Measurements from ENCODE around the gene TMCO4. TPM values are rescaled to one million over a fixed set of nuclear protein-coding genes. Genes with fewer than 3 reads are reported as not detected.

TMCO4 gene
- total and polyA plus RNA-seq, 2 of the 4 experiments (the other 2 are of a cell fraction) = 7.3 to 8.6 TPM

DNA sequence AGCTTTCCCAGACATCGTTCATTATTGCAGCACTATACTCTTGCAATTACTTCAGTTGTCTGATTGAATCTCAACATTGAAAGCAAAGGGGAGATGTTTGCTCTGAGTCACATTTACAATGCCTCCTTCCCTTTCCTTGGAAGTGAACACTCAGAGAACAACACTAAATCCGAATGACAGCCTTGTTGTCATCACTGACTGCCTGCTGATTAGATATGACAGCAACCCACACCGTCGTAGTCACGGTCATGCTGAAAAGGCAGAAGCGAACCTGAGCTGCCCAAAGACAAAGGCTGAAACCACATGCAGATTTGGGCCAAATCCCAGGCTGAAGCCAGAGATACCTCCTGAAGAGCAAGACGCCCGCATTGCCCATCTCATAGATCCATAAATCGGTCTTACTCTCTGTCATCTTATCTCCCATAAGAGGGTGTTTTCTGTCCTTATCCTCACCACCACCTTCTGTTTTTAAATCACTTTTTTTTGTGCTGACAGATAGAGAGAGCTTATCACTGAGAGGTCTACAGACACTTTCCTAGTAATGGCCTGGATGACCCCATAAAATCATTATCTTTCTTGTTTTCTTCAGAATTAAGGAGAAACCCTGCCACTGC is 47.5 kb downstream of the TMCO4 start:
- Histone ChIP-seq H4K91ac (ENCODE audit: insufficient read depth, low read depth, low read length) (no peak overlapping the region), H3K27me3 (ENCODE audit: control insufficient read depth, insufficient read depth, low read length) (no peaks in the 10 kb centered on the region), H2BK5ac (ENCODE audit: low read depth, low read length, poor library complexity, severe bottlenecking) (no peak overlapping the region), H3K56ac (ENCODE audit: extremely low read depth, insufficient read depth, low read length) (no peak overlapping the region), H3K9me1 (ENCODE audit: insufficient read depth, low read length) (peaks cover 1% of the 10 kb centered on the region; the same call in 1 of the 2 replicates), H2BK20ac (ENCODE audit: low read depth, low read length) (no peak overlapping the region), H3K4me2 (ENCODE audit: low read depth, low read length) (no peak overlapping the region), H3K4me3 (ENCODE audit: insufficient read depth, low read depth, low read length) (no peak overlapping the region), H3K9ac (ENCODE audit: low read depth, low read length) (no peak overlapping the region), H2AFZ (replicated peaks; ENCODE audit: low read length, poor library complexity) (no peak overlapping the region), H3K23ac (ENCODE audit: low read depth, low read length) (no peak overlapping the region), H2BK120ac (ENCODE audit: low read depth, low read length) (no peak overlapping the region), H3K4me1 (ENCODE audit: control insufficient read depth, insufficient read depth, low read length) (no peaks in the 10 kb centered on the region), H3K14ac (replicated peaks; ENCODE audit: low read depth, low read length) (no peak overlapping the region), H3K9me3 (ENCODE audit: control insufficient read depth, insufficient read depth, low read length) (no peaks in the 10 kb centered on the region), H4K8ac (ENCODE audit: low read depth in 2 of 2, low read length in 2 of 2) (no peak overlapping the region; a peak in 1 of 4 replicates), H2AK5ac (ENCODE audit: low read depth, low read length) (peak overlapping the region; percentile 64; the same call in 1 of the 2 replicates), H2AK9ac (replicated peaks; ENCODE audit: low read depth, low read length, poor library complexity) (no peak overlapping the region), H3K36me3 (ENCODE audit: control insufficient read depth, insufficient read depth, low read length) (peaks cover 10% of the 10 kb centered on the region), H3K27ac (ENCODE audit: insufficient read depth, low read length) (no peak overlapping the region), H3K18ac (ENCODE audit: low read depth, low read length) (no peak overlapping the region), H3K4ac (ENCODE audit: low read depth, low read length) (no peak overlapping the region), H4K20me1 (ENCODE audit: insufficient read depth, low read length) (no peaks in the 10 kb centered on the region), H3K79me1 (ENCODE audit: low read depth in 1 of 2, low read length in 2 of 2) (0 out of 4 replicates have a peak, but pooled peaks cover 0 to 3% of the 10 kb centered on the region in 2 experiments), H4K5ac (ENCODE audit: low read depth, low read length) (no peak overlapping the region), H2BK15ac (ENCODE audit: low read depth, low read length) (no peak overlapping the region)
- in situ Hi-C loops (cut with MboI; ENCODE audit: low sequenced_read_pairs) = no loop called here
- TF ChIP-seq CEBPB (IDR thresholded peaks at IDR 0.05; ENCODE audit: low read depth, low read length) (no peak), MAFK (IDR thresholded peaks at IDR 0.05; ENCODE audit: low read depth, low read length) (no peak), NFE2L2 (IDR thresholded peaks at IDR 0.05; ENCODE audit: low read depth, low read length) (no peak), RCOR1 (IDR thresholded peaks at IDR 0.05; ENCODE audit: insufficient replicate concordance, low read length) (no peak), RFX5 (IDR thresholded peaks at IDR 0.05; ENCODE audit: low read depth, low read length) (no peak), CHD1 (IDR thresholded peaks at IDR 0.05; ENCODE audit: low read depth, low read length) (no peak), MAZ (IDR thresholded peaks at IDR 0.05; ENCODE audit: borderline replicate concordance, low read depth, low read length) (no peak)
- TF ChIP-seq, protein P1, sequence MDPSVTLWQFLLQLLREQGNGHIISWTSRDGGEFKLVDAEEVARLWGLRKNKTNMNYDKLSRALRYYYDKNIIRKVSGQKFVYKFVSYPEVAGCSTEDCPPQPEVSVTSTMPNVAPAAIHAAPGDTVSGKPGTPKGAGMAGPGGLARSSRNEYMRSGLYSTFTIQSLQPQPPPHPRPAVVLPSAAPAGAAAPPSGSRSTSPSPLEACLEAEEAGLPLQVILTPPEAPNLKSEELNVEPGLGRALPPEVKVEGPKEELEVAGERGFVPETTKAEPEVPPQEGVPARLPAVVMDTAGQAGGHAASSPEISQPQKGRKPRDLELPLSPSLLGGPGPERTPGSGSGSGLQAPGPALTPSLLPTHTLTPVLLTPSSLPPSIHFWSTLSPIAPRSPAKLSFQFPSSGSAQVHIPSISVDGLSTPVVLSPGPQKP (IDR thresholded peaks at IDR 0.05; ENCODE audit: borderline replicate concordance, low read depth, low read length) = no peak
- TF ChIP-seq, protein P2, sequence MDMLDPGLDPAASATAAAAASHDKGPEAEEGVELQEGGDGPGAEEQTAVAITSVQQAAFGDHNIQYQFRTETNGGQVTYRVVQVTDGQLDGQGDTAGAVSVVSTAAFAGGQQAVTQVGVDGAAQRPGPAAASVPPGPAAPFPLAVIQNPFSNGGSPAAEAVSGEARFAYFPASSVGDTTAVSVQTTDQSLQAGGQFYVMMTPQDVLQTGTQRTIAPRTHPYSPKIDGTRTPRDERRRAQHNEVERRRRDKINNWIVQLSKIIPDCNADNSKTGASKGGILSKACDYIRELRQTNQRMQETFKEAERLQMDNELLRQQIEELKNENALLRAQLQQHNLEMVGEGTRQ (IDR thresholded peaks at IDR 0.05; ENCODE audit: low read depth, low read length) = no peak
- TF ChIP-seq, protein P3, sequence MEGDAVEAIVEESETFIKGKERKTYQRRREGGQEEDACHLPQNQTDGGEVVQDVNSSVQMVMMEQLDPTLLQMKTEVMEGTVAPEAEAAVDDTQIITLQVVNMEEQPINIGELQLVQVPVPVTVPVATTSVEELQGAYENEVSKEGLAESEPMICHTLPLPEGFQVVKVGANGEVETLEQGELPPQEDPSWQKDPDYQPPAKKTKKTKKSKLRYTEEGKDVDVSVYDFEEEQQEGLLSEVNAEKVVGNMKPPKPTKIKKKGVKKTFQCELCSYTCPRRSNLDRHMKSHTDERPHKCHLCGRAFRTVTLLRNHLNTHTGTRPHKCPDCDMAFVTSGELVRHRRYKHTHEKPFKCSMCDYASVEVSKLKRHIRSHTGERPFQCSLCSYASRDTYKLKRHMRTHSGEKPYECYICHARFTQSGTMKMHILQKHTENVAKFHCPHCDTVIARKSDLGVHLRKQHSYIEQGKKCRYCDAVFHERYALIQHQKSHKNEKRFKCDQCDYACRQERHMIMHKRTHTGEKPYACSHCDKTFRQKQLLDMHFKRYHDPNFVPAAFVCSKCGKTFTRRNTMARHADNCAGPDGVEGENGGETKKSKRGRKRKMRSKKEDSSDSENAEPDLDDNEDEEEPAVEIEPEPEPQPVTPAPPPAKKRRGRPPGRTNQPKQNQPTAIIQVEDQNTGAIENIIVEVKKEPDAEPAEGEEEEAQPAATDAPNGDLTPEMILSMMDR (conservative IDR thresholded peaks at IDR 0.05; ENCODE audit: low read depth, low read length) = no peak
- no TSS peak for BruUV-seq (replicated peaks)
- no peak for DNase-seq
- dilution Hi-C loops (cut with HindIII; ENCODE audit: low sequenced_read_pairs, unreplicated experiment) = no loop called here
- no peak for ATAC-seq (ENCODE audit: low read depth)
- 63% methylated on average over 4 of the region's 9 CpGs; no CpG with 5 or more reads in 1 of the 2 experiments for WGBS, 2 experiments (ENCODE audit: extremely low coverage in 2 of 2, insufficient read length in 1 of 2)
- CTCF ChIA-PET = interaction anchor here (0.9 kb wide), 1 partner anchor 37 kb away, joined by 4 read pairs; no protein-coding TSS in a partner anchor
- POLR2A ChIA-PET (ENCODE audit: unreplicated experiment) = interaction anchor here (0.6 kb wide), 1 partner anchor 414 kb away, joined by 3 read pairs; no protein-coding TSS in a partner anchor
- intact Hi-C loops (cut with micrococcal nuclease) = no loop called here
